ENCODE measurements around the gene RELL2. TPM values are rescaled to one million over a fixed set of nuclear protein-coding genes. Genes with fewer than 3 reads are reported as not detected.

Gene RELL2
- total RNA-seq, 1 experiment from 2014 or later = 23.8 TPM

DNA sequence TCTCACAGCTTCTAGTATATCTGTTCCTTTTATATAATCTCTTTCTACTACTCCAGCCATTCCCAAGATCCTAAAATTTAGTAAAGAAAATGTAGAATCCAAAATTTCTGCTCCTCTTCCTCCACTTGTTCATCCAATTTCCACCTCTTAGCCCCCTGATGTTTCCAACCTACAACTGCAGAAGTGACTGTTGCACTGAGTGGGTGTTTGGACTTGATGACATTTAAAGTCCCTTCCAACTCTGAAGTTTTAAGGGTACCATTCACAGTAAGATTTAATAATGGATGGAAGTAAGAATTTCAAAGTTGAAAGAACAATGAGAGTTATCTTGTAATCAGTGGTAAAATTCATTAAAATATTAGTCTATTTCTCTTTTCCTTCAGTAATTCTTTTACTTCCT, 23.5 kb upstream of the RELL2 start:
- H3K4me3 Mint-ChIP-seq = no peak overlapping the region
- peaks cover 51% of the 10 kb centered on the region for H3K4me1 Mint-ChIP-seq
- peaks cover 5% of the 10 kb centered on the region for H3K36me3 Mint-ChIP-seq
- ChIA-PET POLR2A (no interaction called here), CTCF (interaction anchor here (0.9 to 2.3 kb wide), 2 partner anchors 21 to 23 kb away, joined by 3 to 21 read pairs; partner anchors contain the start of genes HDAC3 and RELL2)
- no peak overlapping the region for H3K27ac Mint-ChIP-seq
- TF ChIP-seq, protein P1, sequence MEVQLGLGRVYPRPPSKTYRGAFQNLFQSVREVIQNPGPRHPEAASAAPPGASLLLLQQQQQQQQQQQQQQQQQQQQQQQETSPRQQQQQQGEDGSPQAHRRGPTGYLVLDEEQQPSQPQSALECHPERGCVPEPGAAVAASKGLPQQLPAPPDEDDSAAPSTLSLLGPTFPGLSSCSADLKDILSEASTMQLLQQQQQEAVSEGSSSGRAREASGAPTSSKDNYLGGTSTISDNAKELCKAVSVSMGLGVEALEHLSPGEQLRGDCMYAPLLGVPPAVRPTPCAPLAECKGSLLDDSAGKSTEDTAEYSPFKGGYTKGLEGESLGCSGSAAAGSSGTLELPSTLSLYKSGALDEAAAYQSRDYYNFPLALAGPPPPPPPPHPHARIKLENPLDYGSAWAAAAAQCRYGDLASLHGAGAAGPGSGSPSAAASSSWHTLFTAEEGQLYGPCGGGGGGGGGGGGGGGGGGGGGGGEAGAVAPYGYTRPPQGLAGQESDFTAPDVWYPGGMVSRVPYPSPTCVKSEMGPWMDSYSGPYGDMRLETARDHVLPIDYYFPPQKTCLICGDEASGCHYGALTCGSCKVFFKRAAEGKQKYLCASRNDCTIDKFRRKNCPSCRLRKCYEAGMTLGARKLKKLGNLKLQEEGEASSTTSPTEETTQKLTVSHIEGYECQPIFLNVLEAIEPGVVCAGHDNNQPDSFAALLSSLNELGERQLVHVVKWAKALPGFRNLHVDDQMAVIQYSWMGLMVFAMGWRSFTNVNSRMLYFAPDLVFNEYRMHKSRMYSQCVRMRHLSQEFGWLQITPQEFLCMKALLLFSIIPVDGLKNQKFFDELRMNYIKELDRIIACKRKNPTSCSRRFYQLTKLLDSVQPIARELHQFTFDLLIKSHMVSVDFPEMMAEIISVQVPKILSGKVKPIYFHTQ (CRISPR knock-in tag; IDR thresholded peaks at IDR 0.05) = no peak
- TF ChIP-seq NFE2L1 (CRISPR knock-in tag; IDR thresholded peaks at IDR 0.05) (no peak), NR3C1 (CRISPR knock-in tag; conservative IDR thresholded peaks at IDR 0.05; ENCODE audit: low read depth) (no peak), ZNF138 (CRISPR knock-in tag; conservative IDR thresholded peaks at IDR 0.05) (no peak), ZBTB21 (CRISPR knock-in tag; IDR thresholded peaks at IDR 0.05; ENCODE audit: borderline replicate concordance) (no peak), CBFB (CRISPR knock-in tag; IDR thresholded peaks at IDR 0.05; ENCODE audit: low read depth) (no peak), MYBL2 (CRISPR knock-in tag; IDR thresholded peaks at IDR 0.05) (no peak), GTF2I (CRISPR knock-in tag; conservative IDR thresholded peaks at IDR 0.05) (no peak), ZNF423 (CRISPR knock-in tag; IDR thresholded peaks at IDR 0.05) (no peak), FOXP1 (CRISPR knock-in tag; IDR thresholded peaks at IDR 0.05; ENCODE audit: borderline replicate concordance) (no peak)
- TF ChIP-seq, protein P2, sequence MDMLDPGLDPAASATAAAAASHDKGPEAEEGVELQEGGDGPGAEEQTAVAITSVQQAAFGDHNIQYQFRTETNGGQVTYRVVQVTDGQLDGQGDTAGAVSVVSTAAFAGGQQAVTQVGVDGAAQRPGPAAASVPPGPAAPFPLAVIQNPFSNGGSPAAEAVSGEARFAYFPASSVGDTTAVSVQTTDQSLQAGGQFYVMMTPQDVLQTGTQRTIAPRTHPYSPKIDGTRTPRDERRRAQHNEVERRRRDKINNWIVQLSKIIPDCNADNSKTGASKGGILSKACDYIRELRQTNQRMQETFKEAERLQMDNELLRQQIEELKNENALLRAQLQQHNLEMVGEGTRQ (CRISPR knock-in tag; IDR thresholded peaks at IDR 0.05) = no peak
- TF ChIP-seq, protein P3, sequence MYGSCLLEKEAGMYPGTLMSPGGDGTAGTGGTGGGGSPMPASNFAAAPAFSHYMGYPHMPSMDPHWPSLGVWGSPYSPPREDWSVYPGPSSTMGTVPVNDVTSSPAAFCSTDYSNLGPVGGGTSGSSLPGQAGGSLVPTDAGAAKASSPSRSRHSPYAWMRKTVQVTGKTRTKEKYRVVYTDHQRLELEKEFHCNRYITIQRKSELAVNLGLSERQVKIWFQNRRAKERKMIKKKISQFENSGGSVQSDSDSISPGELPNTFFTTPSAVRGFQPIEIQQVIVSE (CRISPR knock-in tag; IDR thresholded peaks at IDR 0.05; ENCODE audit: borderline replicate concordance) = no peak
- TF ChIP-seq, protein P4, sequence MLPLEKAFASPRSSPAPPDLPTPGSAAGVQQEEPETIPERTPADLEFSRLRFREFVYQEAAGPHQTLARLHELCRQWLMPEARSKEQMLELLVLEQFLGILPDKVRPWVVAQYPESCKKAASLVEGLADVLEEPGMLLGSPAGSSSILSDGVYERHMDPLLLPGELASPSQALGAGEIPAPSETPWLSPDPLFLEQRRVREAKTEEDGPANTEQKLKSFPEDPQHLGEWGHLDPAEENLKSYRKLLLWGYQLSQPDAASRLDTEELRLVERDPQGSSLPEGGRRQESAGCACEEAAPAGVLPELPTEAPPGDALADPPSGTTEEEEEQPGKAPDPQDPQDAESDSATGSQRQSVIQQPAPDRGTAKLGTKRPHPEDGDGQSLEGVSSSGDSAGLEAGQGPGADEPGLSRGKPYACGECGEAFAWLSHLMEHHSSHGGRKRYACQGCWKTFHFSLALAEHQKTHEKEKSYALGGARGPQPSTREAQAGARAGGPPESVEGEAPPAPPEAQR (CRISPR knock-in tag; IDR thresholded peaks at IDR 0.05) = no peak
- TF ChIP-seq, protein P5, sequence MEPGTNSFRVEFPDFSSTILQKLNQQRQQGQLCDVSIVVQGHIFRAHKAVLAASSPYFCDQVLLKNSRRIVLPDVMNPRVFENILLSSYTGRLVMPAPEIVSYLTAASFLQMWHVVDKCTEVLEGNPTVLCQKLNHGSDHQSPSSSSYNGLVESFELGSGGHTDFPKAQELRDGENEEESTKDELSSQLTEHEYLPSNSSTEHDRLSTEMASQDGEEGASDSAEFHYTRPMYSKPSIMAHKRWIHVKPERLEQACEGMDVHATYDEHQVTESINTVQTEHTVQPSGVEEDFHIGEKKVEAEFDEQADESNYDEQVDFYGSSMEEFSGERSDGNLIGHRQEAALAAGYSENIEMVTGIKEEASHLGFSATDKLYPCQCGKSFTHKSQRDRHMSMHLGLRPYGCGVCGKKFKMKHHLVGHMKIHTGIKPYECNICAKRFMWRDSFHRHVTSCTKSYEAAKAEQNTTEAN (CRISPR knock-in tag; IDR thresholded peaks at IDR 0.05) = no peak
- TF ChIP-seq, protein P6, sequence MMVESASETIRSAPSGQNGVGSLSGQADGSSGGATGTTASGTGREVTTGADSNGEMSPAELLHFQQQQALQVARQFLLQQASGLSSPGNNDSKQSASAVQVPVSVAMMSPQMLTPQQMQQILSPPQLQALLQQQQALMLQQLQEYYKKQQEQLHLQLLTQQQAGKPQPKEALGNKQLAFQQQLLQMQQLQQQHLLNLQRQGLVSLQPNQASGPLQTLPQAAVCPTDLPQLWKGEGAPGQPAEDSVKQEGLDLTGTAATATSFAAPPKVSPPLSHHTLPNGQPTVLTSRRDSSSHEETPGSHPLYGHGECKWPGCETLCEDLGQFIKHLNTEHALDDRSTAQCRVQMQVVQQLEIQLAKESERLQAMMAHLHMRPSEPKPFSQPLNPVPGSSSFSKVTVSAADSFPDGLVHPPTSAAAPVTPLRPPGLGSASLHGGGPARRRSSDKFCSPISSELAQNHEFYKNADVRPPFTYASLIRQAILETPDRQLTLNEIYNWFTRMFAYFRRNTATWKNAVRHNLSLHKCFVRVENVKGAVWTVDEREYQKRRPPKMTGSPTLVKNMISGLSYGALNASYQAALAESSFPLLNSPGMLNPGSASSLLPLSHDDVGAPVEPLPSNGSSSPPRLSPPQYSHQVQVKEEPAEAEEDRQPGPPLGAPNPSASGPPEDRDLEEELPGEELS (CRISPR knock-in tag; IDR thresholded peaks at IDR 0.05) = no peak
- TF ChIP-seq, protein P7, sequence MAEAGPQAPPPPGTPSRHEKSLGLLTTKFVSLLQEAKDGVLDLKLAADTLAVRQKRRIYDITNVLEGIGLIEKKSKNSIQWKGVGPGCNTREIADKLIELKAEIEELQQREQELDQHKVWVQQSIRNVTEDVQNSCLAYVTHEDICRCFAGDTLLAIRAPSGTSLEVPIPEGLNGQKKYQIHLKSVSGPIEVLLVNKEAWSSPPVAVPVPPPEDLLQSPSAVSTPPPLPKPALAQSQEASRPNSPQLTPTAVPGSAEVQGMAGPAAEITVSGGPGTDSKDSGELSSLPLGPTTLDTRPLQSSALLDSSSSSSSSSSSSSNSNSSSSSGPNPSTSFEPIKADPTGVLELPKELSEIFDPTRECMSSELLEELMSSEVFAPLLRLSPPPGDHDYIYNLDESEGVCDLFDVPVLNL (CRISPR knock-in tag; IDR thresholded peaks at IDR 0.05; ENCODE audit: borderline replicate concordance, low read depth) = no peak
- TF ChIP-seq, protein P8, sequence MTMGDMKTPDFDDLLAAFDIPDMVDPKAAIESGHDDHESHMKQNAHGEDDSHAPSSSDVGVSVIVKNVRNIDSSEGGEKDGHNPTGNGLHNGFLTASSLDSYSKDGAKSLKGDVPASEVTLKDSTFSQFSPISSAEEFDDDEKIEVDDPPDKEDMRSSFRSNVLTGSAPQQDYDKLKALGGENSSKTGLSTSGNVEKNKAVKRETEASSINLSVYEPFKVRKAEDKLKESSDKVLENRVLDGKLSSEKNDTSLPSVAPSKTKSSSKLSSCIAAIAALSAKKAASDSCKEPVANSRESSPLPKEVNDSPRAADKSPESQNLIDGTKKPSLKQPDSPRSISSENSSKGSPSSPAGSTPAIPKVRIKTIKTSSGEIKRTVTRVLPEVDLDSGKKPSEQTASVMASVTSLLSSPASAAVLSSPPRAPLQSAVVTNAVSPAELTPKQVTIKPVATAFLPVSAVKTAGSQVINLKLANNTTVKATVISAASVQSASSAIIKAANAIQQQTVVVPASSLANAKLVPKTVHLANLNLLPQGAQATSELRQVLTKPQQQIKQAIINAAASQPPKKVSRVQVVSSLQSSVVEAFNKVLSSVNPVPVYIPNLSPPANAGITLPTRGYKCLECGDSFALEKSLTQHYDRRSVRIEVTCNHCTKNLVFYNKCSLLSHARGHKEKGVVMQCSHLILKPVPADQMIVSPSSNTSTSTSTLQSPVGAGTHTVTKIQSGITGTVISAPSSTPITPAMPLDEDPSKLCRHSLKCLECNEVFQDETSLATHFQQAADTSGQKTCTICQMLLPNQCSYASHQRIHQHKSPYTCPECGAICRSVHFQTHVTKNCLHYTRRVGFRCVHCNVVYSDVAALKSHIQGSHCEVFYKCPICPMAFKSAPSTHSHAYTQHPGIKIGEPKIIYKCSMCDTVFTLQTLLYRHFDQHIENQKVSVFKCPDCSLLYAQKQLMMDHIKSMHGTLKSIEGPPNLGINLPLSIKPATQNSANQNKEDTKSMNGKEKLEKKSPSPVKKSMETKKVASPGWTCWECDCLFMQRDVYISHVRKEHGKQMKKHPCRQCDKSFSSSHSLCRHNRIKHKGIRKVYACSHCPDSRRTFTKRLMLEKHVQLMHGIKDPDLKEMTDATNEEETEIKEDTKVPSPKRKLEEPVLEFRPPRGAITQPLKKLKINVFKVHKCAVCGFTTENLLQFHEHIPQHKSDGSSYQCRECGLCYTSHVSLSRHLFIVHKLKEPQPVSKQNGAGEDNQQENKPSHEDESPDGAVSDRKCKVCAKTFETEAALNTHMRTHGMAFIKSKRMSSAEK (CRISPR knock-in tag; IDR thresholded peaks at IDR 0.05; ENCODE audit: borderline replicate concordance) = no peak
- H3K27me3 Mint-ChIP-seq (ENCODE audit: low read depth) = no peaks in the 10 kb centered on the region; the same call in 1 of the 2 replicates
- no peak for DNase-seq (ENCODE audit: low spot score)
- ATAC-seq = no peak
- H3K9me3 Mint-ChIP-seq = no peaks in the 10 kb centered on the region

Data from WTC11 (cell line).